Fibroblast of upper back skin (primary cell): Measurements from ENCODE around the gene MOSMO.

Experiments used
- DNase-seq: peaks from one replicate; pipeline ENCODE4 v3.0.0-alpha.2; 2013

The MOSMO gene

DNA sequence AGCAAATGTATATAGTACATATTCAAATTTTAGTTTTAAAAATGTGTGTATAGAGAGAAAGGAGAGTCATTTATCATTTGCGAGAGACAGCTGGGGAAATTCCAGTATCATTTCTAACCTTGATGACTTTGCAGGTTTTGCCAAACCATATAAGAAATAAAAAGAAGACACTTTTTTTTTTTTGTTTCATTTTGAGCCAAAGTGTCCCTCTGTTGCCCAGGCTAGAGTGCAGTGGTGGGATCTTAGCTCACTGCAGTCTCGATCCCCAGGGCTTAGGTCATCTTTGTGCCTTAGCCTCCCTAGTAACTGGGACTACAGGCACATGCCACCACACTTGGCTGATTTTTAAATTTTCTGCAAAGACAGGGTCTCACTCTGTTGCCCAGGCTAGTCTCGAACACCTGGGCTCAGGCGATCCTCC, 46.0 kb downstream of the MOSMO start:
- DNase-seq, result no peak

DNA sequence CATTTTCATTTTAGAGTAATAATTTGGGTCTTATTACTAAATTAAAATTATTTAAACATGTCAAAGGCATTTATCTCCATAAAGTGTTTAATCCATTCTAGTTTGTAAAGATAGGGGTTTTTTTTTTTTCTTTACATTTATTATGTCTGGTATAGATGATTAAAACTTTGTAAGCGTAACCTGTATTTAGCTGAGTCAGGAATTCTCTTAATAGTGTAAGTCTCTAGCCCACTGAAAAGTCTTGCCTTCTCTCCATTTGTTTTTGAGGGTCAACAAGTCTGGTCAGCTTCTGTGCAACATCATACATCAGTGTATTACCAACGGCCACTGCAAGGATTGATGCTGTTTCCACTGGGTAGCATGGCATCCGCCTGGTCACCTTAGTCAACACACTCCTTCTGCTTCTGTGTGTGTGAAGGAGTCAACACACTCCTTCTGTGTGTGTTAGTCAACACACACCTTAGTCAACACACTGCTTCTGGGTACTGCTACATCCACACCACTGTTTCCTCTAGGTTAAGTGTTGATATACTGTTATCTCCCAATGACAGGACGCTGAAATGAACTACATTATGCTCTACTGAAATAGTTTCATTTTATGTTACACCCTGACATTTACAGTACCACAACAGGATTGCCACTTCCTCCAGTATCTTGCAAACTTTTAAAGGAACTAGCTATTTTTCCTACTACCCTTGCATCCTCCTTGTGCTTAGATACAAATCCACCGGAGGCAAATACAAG, 47.1 kb downstream of the MOSMO start:
- DNase-seq, result no peak

DNA sequence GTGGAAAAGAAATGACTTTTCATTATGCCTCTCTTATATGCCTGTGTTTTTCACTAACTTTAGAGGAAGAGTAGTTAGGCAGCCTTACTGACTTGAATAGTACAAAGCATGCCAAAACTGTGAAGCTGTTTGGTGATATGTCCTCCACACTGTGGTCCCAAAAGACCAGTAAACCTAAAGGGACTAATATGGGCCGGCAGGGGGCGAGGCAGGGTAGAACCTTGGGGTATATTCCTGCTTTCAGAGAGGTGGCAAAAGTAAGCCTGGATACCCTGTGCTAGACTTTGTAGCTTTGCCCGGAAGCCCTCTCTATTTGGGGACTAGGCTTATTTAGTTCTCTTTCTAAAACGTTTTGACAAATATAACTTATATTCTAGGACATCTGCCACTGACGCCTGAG, 48.0 kb downstream of the MOSMO start:
- DNase-seq, result no peak

DNA sequence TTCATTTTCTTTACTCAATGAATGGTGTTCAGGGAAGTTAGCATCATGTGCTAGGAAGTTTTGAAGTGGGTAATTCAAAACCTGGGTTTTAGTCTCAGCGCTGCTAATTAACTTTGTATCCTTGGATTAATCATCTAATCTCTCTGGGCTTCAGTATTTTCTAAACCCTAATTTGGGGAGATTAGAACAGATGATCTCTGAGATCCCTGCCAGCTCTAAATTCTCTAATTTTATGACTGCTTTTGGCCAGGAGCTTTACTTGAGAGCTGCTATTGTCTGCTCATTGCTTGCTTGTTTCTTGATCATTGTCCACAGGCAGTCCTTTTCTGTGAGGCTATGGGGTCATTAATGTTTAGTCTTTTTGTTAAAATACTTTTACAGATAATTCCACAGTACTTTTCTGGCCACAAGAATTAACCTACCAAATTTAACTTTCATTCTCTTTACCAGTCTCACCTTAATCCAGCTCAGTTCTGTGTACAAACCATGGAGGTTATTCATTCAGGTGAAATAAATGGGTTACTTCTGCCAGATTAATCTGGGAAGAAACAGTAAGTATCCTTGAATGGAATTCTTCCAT, 56.1 kb downstream of the MOSMO start:
- no peak for DNase-seq

DNA sequence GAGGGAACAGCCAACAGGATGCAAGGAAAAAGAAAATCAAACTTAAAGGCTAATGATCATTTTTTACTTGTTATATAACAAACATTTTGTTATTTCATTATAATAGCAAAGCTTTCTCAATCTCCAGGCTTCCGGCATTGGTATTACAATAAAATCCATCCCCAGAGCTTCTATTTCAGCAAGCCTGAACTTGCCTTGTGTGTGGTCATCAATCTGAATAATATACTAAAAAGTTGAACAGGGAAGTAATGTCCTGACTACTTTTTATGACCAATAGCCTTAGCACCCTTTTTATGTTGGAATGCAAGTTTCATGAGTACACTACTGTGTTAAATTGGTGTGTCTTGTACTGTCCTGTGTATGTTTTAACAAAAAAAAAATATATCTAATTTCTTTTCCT, 57.3 kb downstream of the MOSMO start:
- no peak for DNase-seq

DNA sequence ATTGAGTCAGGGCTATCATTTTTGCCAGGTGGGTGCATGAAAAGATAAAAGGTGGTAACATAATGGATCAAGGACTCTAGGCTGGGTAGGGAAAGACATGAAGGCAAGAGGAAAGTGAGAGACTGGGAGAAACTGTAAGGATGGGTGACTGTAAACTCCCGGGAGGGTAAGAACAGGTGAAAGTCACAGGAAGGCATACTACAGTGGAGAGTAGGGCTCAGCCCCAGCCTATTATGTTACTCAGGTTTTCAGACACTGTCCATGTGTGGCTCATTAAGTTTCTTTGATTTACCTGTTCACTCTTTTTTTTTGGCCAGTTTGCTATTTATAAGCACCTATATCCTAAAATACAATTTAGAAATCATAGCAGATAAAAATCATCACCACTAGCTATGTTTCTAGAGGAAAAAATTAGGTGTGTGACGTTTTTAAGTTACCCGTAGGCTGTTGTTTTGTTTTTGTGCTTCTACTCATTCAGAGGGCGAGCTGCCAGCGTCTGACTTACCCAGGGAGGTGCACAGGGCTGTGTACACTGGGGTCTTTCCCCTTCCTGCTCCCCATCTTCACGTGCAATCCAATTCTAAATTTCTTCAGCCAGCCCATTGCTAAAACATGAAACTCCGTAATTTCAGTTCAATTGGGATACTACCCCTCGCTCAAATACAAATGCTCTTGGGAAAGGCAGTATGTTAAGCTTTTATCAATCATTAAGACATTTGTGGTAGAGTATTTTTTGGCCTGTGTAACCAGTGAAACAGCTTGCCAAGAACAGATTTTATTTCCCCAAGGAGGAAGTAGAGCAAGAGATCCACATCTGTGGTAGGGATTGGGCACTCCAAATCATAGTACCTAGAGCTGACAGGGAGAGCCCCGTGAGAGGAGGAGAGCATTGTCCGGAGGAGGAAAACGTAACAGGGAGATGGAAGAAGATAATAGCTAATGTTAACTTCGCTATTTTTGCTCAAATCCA, 62.7 kb downstream of the MOSMO start:
- peak; percentile 47 for DNase-seq

DNA sequence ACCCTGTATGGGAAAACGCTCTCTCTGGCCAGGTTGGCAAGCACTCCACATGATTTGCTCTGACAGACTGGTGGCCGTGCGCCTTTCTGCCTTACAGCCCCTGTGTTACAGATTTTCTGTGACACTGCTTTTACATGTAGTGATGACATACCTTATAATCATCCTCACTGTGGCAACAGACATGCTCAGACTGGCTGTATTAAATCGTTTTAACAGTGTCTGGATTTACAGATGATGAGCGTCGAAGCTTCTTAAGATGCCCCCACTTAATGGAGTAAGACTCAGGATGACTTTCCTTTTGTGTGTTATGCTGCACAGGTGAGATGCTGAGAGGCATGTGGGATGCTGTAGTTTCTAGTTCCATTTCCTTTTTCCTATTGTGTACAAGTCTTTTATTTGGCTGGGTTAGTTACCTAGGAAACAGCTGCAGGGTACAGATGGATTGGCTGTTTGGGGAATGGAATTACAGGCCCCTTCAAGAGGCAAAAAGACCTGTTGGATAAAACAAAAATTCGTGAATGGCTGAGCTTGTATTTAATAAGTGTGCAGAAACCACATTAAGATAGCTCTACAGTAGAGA, 63.5 kb downstream of the MOSMO start:
- no peak for DNase-seq

DNA sequence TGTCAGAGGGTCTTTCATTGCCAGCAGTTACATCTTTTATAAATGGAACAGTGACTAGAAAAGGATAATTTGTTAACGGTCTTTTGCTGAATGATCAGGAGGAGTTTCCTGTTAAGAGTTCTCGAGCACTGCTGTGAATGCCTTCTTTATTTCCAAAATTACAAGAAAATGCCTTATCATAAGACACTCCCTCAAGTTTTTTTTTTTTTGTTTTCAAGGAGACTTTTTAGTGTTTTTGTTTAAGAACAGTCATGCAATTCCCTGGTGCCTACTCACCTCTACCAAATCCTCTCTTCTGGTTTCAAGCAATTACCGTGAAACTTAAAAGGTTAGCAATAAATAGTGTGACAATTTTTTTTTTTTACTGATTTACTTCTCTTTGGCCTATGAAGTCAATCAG, 65.4 kb downstream of the MOSMO start:
- DNase-seq, result no peak

DNA sequence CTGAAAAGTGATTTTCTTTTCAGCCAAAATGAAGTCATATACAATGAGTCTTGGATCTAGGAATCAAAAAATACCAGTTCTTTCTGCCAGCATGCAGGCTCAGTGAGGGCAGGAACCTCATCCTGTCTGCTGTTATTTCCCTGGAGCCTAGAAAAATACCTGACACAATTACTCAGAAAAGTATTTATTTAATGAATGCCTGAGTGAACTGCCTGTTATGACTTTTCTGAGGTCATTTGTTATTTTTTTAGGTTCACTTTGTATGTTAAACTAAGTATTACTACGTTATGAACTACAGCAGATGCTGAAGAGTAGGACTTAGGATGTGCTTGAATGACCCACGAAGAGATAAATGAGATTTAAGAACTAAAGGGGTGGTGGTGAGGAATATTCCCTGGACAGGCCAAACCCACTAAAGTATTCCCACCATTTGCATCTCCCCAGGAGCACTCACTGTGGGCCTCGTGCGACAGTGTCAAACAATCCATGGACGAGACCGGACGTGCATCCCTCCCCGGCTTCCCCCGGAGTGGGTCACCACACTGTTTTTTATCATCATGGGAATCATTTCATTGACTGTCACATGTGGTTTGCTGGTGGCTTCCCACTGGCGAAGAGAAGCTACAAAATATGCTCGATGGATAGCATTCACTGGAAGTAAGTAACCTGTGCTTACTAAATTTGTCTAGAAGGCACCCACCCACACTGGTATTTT, 67.3 kb downstream of the MOSMO start:
- peak; percentile 21 for DNase-seq

DNA sequence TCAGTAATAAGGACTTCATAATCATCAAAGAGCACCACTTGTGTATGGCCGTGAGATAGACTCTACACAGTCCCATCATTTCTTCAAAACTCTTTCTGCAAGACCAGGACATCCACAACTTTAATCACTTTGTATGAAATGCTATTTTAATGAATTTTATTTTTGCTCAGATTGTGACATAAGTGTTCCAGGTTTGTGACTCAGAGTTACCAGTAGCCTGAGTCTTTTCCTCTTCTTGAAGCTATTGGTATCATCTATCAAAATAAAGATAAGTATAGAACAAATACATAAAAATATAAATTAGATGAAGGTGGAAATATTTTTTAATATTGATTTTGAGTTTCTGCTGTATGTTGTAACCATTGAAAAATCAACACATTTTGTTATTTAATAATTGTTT, 67.9 kb downstream of the MOSMO start:
- no peak for DNase-seq

DNA sequence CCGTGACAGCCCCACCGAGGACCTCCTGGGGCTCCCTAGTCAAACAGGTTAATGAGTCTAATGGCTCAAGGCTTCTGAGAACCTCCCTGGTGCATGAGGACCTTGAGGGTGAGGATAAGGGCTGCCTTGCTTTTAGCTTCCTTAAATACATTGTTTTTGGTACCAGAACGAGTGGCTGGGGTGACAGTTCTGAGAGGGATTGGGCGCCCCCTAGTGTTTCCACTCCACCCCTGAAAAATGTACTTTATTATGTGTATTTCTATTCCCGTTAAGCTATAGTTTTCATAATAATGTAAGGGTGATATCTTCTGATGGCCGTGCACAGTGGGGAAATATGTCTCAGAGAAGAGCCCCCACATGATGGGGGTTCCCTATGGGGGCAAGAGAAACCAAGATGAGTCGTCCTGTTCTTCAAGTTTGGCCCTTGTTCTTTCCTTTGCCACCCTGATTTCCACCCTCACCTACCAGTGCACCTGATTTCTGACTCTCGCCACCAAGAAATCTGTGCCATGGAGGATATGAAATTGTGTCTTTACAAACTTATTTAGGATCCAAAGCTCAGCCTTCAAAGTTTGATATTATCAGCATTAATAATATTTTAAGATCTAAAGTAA, 69.9 kb downstream of the MOSMO start:
- DNase-seq, result peak; percentile 46

DNA sequence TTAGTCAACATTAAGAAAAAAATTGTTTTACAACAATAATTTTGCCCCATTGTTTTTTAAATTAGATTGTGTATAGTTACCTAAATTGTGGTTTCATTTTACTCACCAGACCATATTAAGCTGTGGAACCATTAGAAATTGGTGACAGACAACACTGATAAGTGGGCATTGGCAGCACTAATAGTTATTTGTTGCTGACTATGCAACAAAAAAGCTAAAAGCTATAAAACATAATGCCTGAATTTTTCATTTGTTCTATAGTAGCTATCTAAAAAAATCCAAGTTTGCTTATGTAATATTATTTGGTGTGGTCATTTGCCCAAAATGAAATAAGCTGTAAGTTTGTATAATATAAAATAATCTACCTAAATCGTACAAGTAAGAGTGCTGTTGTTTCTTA, 70.7 kb downstream of the MOSMO start:
- DNase-seq, result no peak

DNA sequence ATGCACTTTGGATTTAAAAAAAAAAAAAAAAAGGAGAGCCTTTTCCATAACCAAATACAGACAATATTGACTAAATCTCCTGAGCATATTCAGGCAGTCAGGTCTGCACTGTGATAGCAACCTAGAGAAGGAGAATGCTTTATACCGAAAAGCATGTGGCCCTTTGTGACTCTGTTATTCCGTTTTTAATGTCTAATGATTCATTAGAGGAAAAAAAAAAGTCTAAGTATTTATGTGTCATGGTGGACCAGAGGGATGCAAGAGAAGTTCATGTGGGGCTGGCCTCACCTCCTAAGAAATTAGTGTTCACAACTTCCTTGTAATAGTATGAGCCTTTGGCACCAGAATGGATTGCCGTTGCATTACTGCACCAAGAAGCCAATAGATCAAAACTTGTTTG, 73.1 kb downstream of the MOSMO start:
- DNase-seq, result no peak

DNA sequence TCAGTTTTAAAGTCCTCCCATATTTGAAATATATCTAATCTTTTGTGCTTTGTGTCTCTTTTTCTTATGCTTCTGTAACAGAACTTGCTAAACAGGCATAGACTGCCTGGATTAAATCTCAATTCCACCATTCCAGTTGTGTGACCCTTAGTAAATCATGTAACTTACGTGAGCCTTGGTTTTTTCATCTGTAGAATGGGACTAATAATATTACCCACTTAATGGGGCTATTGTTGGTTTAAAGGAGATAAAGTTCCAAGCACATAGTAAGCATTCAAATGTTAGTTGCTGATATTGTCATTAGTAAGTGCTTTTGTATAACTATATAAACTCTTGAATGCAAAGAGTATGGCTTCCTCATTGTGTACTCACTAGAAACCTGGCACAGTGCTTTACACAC, 78.5 kb downstream of the MOSMO start:
- DNase-seq, result no peak

DNA sequence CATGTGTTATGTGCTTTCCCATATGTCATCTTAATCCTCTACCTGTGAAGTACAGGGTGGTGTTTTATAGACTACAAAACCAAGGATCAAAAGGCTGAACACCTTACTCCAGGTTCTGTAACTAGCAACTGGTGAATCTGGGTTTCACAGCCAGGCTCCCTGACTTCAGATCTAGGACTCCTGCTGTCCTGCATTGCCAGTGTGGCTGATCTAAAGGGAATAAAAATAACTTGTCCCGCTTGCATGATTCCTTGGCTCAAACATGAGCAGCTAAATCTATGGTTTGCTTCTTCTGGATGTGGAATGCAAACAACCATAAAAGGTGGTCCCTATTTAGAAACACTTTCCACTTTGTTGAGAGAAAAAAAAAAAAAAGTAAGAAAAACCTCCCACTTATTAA, 80.7 kb downstream of the MOSMO start:
- DNase-seq, result no peak

DNA sequence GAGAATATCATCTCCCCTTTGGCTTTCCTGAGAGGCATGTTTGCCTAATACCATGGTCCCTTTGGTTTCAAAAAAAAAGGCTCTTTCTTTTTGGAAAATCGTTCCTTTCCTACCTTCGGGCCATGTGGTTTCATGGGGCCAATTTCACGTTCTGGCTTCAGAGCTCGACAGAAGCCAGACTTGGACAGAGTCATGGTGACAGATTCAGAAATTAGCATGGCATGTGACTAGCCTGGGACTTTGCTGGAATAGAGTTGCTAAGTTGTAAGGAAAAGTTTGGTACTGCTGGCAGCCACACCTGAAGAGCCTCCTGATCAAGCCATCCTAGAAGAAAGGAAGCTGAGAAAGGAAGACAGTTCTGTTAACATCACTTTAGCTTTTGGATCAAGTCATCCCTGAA, 82.0 kb downstream of the MOSMO start:
- no peak for DNase-seq

DNA sequence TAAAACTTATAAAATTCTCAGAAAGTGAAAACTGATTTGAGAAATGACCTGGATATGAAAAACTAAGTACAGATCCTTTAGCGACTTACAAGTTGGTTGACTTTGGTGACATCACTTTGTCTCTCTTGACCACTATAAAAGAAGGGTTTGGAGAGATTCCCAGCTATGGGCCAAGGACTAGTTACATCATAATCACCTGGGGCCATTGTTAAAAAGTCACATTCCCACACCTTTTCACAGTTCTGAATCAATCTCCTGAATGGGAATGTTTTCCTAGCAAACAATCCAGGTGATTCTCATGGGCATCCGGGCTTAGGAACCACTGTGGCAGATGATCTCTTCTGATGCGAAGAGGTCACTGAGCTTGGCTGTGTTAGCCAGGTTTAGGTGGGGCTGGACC, 83.8 kb downstream of the MOSMO start:
- no peak for DNase-seq

DNA sequence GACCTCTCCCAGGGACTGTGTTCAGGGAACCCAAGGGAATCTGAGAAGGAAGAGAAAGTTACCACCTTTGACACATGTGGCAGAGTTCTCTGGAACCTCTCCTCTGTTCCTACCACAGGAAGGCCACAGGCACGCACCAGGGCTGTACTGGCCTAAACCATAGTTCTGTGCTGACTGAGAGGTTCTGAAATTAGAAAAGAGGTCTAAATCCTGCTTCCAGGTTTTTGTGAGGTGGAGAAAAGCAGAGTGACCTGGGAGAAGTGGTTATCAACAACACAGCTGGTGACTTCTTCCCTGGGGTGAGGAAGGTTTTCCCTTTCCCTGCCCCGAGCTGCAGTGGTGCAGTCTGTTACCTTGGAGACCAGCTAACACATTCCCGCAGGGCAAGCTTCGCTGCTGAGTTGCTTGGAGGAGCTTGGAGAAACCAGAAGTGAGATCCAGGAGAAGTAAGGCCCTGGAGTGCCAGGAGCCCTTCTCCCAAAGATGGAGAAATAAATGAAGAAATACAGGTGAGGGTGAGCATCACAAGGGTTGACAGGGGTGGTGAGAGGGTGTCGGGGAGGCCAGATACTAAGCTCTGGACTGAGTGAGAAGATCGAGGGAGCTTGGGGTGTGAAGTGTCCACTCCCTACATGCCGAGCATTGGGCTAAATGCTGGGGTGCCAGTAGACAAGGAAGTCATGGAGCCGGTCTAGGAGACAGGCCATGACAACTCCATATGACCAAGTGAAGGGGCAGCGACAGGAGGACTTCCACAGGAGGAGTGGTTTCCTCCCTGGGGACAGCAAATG, 84.4 kb downstream of the MOSMO start, which contains the start of gene VWA3A:
TSS of gene VWA3A (plus strand) at position 399 of the 791 bp plus-strand sequence. CDS start at position 496, 97 bp downstream.
- DNase-seq, result peak; percentile 44

DNA sequence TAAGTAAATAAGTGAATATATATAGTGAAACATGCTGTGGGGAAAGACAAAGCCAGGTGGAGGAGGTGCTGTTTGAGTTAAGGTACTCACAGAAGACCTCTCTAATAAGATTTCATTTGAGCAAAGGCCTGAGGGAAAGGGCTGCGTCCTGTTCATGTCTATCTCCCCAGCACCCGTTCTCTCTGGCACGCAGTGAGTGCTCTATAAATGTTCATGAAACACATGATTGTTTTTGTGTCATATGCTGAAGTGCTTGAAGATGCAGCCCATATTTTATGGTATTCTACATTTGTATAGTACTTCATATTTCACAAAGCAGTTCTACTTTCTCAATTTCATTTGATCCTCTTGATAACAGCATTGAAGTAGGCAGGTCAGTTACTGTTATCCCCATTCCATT, 85.4 kb downstream of the MOSMO start:
- no peak for DNase-seq

DNA sequence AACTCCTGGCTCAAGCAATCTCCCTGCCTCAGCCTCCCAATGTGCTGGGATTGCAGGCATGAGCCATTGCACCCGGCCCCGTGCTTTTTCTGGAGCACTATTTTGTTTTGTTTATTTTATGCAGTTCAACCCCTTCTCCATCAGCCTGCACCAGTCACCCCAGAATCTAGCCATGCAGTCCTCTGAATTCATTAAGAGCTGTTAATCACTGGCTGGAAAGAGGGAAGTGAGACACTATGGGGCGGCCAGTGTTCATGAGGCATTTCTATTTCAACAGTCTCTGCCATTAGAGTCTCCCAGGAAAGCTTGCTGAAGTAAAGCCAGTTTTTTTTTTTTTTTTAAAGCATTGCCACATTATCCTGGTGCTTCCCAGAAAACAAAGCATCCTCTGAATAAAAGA, 86.1 kb downstream of the MOSMO start:
- DNase-seq, result no peak
